ENCODE data around the gene TTC31.

DNA sequence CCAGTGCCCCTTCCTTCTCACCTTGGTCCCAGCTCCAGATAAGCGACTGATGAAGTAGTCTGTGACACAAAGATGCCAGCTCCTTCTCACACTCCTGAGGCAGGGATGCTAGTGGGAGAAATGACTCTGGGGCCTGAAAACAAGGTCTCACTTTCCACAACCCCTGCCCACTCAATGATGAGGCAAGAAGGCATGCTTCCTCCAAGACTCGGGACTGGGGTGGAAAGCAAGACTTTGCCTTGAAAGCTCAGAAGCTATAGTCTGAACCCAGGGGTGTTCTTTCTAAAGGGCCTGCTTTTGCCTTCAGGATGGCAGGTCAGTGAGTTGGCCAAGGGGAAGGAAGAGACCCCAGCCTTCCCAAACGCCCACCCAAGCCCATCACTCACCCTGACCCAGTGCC is 1.4 kb upstream of the TTC31 start:
- TF ChIP-seq, protein P1, sequence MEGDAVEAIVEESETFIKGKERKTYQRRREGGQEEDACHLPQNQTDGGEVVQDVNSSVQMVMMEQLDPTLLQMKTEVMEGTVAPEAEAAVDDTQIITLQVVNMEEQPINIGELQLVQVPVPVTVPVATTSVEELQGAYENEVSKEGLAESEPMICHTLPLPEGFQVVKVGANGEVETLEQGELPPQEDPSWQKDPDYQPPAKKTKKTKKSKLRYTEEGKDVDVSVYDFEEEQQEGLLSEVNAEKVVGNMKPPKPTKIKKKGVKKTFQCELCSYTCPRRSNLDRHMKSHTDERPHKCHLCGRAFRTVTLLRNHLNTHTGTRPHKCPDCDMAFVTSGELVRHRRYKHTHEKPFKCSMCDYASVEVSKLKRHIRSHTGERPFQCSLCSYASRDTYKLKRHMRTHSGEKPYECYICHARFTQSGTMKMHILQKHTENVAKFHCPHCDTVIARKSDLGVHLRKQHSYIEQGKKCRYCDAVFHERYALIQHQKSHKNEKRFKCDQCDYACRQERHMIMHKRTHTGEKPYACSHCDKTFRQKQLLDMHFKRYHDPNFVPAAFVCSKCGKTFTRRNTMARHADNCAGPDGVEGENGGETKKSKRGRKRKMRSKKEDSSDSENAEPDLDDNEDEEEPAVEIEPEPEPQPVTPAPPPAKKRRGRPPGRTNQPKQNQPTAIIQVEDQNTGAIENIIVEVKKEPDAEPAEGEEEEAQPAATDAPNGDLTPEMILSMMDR (IDR thresholded peaks at IDR 0.05): no peak
- TF ChIP-seq POLR2A (IDR thresholded peaks at IDR 0.05): no peak
- no peak for TF ChIP-seq POLR2AphosphoS5 (IDR thresholded peaks at IDR 0.05)
- no peak for TF ChIP-seq EP300 (IDR thresholded peaks at IDR 0.05)

Data from stomach (tissue), 4 donors.